GM19395 (cell line): ENCODE data around the gene MAP1A.
"Not testable (repeated sequence)": the region's sequence is repeated elsewhere in the genome, so short reads cannot be mapped to it uniquely, and the experiment has no call there.

Source experiments
- ATAC-seq: cut with Tn5 transposase; IDR thresholded peaks from one replicate; pipeline ENCODE4 v1.9.1; 2021; ENCODE audit warnings: mild to moderate bottlenecking, moderate library complexity; ENCODE audit not compliant: unreplicated experiment

Gene MAP1A

DNA sequence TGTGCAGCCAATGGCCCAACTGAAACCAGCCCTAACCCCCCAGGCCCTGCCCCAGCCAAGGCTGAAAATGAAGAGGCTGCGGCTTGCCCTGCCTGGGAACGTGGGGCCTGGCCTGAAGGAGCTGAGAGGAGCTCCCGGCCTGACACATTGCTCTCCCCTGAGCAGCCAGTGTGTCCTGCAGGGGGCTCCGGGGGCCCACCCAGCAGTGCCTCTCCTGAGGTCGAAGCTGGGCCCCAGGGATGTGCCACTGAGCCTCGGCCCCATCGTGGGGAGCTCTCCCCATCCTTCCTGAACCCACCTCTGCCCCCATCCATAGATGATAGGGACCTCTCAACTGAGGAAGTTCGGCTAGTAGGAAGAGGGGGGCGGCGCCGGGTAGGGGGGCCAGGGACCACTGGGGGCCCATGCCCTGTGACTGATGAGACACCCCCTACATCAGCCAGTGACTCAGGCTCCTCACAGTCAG is 11.2 kb downstream of the MAP1A start:
- no peak for ATAC-seq

DNA sequence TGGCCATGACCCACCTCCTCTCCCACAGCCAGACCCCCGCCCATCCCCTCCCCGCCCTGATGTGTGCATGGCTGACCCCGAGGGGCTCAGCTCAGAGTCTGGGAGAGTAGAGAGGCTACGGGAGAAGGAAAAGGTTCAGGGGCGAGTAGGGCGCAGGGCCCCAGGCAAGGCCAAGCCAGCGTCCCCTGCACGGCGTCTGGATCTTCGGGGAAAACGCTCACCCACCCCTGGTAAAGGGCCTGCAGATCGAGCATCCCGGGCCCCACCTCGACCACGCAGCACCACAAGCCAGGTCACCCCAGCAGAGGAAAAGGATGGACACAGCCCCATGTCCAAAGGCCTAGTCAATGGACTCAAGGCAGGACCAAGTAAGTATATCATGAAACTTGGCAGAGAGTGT is 11.7 kb downstream of the MAP1A start:
- ATAC-seq: no peak

DNA sequence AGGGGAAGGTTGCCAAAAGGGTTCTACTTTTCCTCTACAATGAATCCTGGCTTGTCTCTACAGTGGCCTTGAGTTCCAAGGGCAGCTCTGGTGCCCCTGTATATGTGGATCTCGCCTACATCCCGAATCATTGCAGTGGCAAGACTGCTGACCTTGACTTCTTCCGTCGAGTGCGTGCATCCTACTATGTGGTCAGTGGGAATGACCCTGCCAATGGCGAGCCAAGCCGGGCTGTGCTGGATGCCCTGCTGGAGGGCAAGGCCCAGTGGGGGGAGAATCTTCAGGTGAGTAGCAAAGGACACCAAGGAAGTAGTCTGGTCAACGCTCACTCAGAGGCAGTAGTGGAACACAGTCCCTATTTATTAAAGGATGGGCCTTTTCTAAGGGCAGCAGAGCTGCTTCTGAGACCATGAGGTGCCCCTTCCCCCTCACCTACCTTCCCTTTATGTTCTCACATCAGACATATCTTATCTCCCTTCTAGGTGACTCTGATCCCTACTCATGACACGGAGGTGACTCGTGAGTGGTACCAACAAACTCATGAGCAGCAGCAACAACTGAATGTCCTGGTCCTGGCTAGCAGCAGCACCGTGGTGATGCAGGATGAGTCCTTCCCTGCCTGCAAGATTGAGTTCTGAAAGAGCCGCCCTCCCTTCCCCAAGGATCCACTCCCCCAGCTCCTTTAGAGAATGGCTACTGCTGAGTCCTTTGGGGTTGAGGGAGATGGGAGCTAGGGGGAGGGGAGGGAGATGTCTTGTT is 12.4 kb downstream of the MAP1A start:
- ATAC-seq: no peak

DNA sequence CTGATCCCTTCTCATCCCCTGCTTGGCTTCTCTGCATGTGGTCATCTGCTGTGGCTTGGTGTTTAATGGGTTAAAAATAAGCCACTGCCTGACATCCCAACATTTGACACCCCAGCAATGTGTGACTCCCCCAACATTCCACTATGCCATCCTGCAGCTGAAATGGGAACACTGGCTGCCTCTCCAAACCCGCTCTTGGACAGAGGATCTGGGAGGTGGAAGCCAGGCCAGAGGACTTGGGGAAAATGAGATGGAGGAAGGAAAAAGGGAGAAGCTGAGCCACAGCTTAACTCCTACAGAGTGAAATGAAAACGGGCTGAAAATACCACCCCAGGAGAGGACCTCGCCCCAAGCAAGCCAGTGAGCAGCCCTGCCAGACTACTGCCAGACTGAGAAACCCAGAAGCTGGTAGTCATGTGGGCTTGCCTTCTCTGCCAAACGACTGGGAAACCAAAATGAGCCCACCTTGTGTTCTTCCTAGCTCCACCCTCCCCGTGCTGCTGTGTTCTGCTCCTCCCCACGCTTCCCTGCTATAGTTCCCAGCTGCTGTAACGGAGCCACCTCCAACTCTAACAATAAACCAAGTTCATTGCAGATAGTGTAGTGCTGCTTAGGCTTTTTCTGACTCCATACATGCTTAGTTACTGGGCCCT is 13.7 kb downstream of the MAP1A start:
- no peak for ATAC-seq

DNA sequence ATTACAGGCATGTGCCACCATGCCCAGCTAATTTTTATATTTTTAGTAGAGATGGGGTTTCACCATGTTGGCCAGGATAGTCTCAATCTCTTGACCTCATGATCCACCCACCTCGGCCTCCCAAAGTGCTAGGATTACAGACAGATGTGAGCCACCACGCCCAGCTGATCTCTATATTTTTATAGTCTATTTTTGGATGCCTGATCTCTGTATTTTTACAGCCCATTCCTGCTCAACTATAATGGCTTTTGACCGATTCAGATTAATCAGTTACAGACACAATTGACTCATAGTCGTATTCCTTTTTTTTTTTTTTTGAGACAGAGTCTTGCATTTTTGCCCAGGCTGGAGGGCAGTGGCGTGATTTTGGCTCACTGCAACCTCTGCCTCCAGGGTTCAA is 15.4 kb downstream of the MAP1A start:
- not testable (repeated sequence) for ATAC-seq

DNA sequence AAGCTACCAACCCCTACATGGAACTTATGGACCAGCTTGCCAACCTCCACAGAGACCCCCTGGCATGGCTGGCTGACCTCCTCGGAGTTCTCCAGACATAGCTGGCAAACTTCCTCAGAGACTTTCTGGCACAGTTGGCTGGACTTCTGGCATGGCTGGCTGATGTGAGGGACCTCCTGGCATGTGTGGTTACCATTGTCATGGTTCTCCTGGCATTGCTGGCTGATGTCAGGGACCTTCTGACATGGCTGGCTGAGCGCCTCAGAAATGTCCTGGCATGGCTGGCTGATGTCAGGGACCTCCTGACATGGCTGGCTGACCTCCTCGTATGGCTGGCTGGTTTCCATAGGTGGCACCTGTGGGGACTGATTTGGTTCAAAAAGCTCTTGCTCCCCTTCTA is 17.5 kb downstream of the MAP1A start:
- ATAC-seq: no peak

DNA sequence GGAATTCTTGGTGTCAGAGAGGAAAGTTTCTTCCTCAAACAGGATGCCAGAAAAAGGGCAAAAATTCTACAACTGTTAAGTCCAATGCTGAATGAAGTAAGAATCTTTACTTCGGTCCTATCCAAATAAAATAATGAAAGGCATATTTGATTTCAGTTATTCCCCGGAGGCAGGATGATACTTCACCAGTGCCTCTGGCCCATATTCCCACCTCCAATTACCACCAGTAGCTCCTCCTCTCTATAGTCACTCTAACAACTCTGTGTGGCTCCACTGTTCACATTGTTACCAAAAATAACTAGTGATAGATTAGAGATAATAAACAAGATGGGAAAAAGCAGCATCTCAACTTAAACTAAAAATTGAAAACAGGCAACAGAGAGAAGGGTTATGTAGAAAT is 20.7 kb downstream of the MAP1A start:
- no peak for ATAC-seq

DNA sequence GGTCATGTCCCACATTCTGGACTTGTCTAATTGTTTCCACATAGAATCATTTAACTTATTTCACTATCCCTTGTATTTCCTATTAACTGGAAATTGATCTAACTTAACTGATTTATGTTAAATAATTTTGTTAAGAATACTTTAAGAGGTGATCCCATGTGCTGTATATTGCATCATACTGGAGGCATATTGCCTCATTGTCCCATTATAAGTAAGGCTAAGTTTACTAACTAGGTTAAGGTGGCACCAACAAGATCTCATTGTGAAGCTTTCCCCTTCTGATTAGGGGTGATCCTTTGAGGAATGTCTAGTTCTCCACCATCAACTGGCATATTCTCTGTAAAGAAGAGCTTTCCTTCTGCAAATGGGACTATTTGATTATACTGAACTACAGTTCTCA is 24.4 kb downstream of the MAP1A start:
- ATAC-seq: no peak

DNA sequence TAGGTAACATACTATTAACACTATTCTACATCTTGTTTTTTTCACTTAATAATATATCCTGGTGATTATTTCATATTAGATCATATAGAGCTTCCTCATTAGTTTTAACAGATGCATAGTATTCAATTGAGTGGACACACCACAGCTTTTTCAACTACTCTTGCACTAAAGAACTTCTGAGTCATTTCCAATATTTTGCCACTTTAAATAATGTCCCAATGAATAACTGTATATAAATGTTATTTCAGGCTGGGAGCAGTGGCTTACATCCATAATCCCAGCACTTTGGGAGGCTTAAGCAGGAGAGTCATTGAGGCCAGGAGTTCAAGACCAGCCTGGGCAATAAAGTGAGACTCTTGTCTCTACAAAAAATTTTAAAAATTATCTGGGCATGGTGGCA is 26.9 kb downstream of the MAP1A start:
- ATAC-seq: no peak

DNA sequence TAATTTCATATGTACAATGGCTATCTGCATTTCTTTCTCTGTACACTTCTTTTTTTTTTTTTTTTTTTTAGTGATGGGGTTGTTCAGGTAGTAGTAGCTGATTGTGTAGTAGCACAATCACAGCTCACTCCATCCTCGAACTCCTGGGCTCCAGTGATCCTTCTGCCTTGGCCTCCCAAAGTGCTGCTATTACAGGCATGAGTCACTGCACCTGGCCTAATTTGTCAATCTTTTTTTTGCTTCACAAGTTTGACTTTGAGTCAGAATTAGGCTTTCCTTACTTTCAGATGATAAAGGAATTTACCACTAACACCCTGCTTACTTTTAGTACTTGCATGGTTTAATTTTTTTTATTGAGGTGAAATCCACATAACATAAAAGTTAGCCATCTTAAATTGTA is 28.0 kb downstream of the MAP1A start:
- no peak for ATAC-seq

DNA sequence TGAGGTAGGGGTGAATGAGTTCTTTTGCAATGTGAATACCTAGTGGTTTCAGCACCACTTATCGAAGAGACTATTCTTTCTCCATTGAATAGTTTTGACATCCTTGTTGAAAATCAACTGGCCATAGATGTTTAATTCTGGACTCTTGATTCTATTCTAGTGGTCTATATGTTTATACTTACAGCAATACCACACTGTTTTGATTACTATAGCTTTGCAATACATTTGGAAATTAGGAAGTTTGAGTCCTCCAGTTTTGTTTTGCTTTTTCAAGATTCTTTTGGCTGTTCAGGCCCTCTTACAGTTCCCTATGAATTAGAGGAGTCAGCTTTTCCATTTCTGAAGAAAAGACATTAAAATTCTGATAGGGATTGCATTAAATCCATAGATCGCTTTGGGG is 30.1 kb downstream of the MAP1A start:
- ATAC-seq: no peak

DNA sequence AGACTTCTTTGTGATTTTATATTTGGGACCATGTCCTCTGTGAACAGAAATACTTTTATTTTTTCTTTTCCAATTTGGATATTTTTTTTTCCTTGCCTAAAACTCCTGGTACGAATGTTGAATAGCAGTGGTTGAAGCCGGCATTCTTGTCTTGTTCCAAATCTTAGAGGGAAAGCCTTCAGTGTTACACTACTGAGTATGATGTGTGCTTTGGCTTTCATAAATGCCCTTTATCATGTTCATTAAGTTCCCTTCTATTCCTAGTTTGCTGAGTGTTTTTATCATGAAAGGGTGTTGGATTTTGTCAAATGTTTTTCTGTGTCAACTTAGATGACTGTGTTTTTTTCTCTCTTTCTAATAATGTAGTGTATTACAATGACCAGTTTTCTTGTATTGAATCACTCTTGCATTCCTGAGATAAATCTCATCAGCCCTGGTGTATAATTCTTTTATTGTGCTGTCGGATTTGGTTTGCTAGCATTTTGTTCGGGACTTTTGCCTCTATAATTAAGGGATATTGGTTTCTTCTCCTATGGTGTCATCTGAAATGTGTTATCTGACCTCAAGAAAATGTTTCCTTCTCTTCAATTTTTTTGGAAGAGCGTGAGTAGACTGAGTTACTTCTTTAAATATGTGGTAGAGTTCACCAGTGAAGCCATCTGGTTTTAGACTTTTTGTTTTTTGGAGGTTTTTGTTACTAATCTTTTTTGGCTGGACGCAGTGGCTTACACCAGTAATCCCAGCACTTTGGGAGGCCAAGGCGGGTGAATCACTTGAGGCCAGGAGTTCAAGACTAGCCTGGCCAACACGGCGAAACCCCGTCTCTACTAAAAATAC is 33.3 kb downstream of the MAP1A start:
- no peak for ATAC-seq

DNA sequence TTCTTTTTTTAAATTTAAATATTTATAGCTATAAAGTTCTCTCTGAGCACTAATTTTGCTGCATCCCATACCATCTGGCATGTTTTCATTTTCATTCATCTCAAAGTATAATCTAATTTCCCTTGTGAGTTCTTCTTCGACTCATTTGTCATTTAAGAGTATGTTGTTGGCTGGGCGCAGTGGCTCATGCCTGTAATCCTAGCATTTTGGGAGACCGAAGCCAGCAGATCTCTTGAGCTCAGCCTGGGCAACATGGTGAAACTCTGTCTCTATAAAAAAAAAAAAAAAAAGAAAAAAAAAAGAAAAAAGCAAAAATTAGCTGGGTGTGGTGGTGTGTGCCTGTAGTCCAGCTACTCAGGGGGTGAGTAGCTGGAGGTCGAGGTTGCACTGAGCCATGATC is 34.8 kb downstream of the MAP1A start:
- no peak for ATAC-seq

DNA sequence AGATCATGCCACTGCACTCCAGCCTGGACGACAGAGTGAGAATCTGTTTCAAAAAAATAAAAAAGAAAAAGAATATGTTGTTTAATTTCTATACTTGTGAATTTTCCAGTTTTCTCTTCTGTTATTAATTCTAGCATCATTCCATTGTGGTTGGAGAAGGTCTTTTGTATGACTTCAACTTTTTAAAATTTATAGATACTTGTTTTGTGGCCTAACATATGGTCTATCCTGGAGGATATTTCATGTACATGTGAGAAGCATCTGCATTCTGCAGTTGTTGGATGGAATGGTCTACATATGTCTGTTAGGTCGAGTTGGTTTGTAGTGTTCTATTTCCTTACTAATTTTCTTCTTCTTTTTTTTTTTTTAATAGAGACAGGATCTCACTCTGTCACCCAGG is 35.6 kb downstream of the MAP1A start:
- ATAC-seq: no peak

DNA sequence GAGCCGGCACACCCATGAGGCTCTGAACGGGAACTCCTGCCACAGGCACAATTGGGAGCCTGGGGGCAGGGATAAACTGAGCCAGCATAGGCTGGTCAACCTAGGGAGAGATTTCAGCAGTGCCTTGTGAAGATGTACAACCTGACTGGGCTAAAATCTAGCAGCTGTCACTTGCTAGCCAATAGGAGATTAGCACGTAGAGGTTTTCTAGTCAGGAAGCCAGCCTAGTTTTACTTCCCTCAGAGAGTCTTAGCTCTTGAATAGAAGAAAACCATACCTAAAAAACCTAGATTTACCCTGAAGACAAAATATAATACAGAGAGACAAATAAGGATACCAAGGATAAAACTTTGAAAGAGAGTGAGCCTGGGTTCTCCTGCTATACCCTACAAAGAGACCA is 45.3 kb downstream of the MAP1A start:
- not testable (repeated sequence) for ATAC-seq

DNA sequence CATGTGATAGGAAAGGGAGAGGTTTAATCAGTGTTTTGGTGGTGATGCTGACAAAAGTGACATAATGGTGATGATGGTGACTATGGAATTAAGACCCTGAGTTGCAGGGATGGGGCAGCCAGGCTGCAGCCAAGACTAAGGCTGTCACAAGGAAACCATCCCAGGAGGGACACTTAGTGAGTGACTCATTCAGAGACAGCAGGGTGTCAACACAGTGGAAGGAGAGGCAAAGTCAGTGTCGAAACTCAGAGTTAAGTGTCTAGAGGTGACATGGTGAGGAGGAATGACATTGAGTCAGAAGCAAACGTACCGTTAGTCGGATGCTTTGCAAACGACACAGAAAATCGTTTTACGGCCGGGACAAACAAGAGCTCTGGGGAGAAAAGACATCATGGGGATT is 46.4 kb downstream of the MAP1A start:
- ATAC-seq: not testable (repeated sequence)

DNA sequence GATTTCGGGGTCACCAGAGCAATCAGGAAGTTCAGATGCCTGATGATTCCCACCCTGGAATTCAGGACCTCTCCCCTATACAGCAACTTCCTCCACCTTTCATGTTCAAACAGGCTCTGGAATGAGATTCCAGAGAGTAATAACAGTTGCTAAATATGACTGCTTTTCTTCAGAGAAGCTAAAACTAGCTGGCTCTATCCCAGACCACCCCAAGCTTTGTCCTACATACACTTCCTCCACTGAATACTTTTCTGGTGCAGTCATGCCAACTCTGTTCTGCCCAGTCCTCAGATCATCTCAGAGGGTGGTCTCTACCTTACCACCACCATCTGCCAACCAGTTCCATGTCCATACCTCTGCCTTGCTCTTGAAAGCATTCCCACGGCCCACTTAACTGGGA is 49.2 kb downstream of the MAP1A start:
- ATAC-seq: not testable (repeated sequence)

DNA sequence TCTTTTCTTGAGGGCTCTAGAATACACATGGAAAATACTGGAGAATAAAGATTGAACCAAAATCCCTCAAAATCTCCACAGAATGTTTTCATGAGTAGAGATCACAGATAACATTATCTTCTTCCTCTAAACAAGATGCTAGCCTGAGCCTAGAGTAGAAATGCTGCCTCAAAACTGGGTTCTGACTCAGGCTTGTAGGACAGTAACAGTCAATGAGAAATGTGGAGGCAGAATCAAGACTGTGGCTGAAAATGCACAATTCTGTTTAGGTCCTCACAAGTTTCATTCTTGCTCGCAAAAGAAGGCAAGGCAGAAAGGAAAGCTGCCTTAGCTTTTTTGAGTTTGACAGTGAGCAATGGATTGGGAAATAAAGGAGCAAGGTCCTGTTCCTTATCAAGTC is 57.2 kb downstream of the MAP1A start:
- not testable (repeated sequence) for ATAC-seq
